ENCODE results near the gene LAMP2. TPM values are rescaled to one million over a fixed set of nuclear protein-coding genes. Genes with fewer than 3 reads are reported as not detected.

The LAMP2 gene
- total and polyA plus RNA-seq, 2 of the 8 experiments (the other 6 are each of a cell fraction or from before 2014, with no cell fraction given), result 21.2 to 29.9 TPM

DNA sequence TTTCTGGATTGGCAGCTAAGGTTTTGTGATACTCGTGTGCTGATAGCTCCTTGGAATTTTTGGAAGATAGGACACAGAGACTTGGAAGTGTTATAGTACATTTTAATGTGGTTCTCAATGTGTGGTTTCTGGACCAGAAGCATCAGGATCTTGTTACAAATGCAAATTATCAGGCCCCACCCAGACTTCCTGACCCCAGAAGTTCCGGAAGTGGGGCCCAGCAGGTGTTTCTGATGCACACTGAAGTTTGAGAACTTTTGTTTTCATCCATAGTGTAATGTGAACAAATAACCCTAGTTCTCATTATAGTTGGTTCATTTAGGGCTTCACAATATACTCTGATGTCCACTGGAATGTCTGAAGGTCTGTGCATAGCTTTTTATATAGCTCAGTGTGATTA, 49.6 kb downstream of the LAMP2 start (continued):
- no peak for TF ChIP-seq CBX8 (IDR thresholded peaks at IDR 0.05; ENCODE audit: borderline replicate concordance, low read depth, low read length)
- TF ChIP-seq CEBPB (IDR thresholded peaks at IDR 0.05; ENCODE audit: low read depth, low read length), result no peak
